GM19238 (cell line): ENCODE measurements around the gene FXYD3.
A peak's percentile ranks its signal among the peaks of the same experiment; 100 is the strongest.
"Not testable (repeated sequence)": the region's sequence is repeated elsewhere in the genome, so short reads cannot be mapped to it uniquely, and the experiment has no call there.

Experiments used
- DNase-seq: peaks from one replicate; pipeline ENCODE4 v3.0.0; 2011; ENCODE audit warnings: low spot score; ENCODE audit not compliant: insufficient read length

FXYD3 gene

GRCh38 chr19:35086455-35086854, 29.2 kb upstream of the FXYD3 start:
- DNase-seq, result no peak

- DNase-seq, result no peak
Observed at GRCh38 chr19:35087393-35087792, 28.2 kb upstream of the FXYD3 start.

- no peak for DNase-seq
Observed at GRCh38 chr19:35088131-35088913, 27.3 kb upstream of the FXYD3 start.

GRCh38 chr19:35089554-35089953, 26.1 kb upstream of the FXYD3 start:
- DNase-seq, result no peak

GRCh38 chr19:35090160-35090505, 25.5 kb upstream of the FXYD3 start:
- no peak for DNase-seq

GRCh38 chr19:35090506-35091214, 25.0 kb upstream of the FXYD3 start:
- peak; percentile 50 for DNase-seq

- no peak for DNase-seq
Observed at GRCh38 chr19:35093430-35093829, 22.2 kb upstream of the FXYD3 start.

GRCh38 chr19:35093941-35094647, 21.5 kb upstream of the FXYD3 start:
- DNase-seq, result no peak

GRCh38 chr19:35094656-35095055, 21.0 kb upstream of the FXYD3 start:
- DNase-seq, result no peak

- DNase-seq, result no peak
Observed at GRCh38 chr19:35095667-35096368, 19.8 kb upstream of the FXYD3 start.

- DNase-seq, result no peak
Observed at GRCh38 chr19:35098413-35099049, 17.1 kb upstream of the FXYD3 start.

GRCh38 chr19:35099155-35099896, 16.3 kb upstream of the FXYD3 start:
- DNase-seq, result no peak

GRCh38 chr19:35099897-35100275, 15.7 kb upstream of the FXYD3 start:
- DNase-seq, result no peak

- DNase-seq, result no peak
Observed at GRCh38 chr19:35100588-35101533, 14.8 kb upstream of the FXYD3 start.

GRCh38 chr19:35101949-35102348, 13.7 kb upstream of the FXYD3 start:
- not testable (repeated sequence) for DNase-seq

GRCh38 chr19:35103614-35104013, 12.0 kb upstream of the FXYD3 start:
- DNase-seq, result not testable (repeated sequence)

- no peak for DNase-seq
Observed at GRCh38 chr19:35104361-35104760, 11.3 kb upstream of the FXYD3 start.

GRCh38 chr19:35105047-35105410, 10.6 kb upstream of the FXYD3 start:
- DNase-seq, result no peak
